Measurements from ENCODE around the gene POLR2M.

The POLR2M gene

GRCh38 chr15:57706405-57707209, at the start of gene POLR2M:
Gene POLR2M (plus strand): TSS chr15:57706714. CDS start chr15:57706843, 129 bp downstream.
- DNase-seq (ENCODE audit: low read depth in 2 of 3, low spot score in 2 of 3) = peak; percentile 51 to 84 (median 75)

GRCh38 chr15:57657619-57658018, 48.9 kb upstream of the POLR2M start:
- no peak for DNase-seq (ENCODE audit: low read depth in 2 of 3, low spot score in 2 of 3)

- DNase-seq (ENCODE audit: low read depth in 2 of 3, low spot score in 2 of 3) = no peak
These were observed 44.3 kb upstream of the POLR2M start for GRCh38 chr15:57662091-57662744.

GRCh38 chr15:57662802-57663201, 43.7 kb upstream of the POLR2M start:
- no peak for DNase-seq (ENCODE audit: low read depth in 2 of 3, low spot score in 2 of 3)

GRCh38 chr15:57663262-57663661, 43.3 kb upstream of the POLR2M start:
- no peak for DNase-seq (ENCODE audit: low read depth in 2 of 3, low spot score in 2 of 3)

GRCh38 chr15:57665194-57665593, 41.3 kb upstream of the POLR2M start:
- DNase-seq (ENCODE audit: low read depth in 2 of 3, low spot score in 2 of 3) = no peak

DNA sequence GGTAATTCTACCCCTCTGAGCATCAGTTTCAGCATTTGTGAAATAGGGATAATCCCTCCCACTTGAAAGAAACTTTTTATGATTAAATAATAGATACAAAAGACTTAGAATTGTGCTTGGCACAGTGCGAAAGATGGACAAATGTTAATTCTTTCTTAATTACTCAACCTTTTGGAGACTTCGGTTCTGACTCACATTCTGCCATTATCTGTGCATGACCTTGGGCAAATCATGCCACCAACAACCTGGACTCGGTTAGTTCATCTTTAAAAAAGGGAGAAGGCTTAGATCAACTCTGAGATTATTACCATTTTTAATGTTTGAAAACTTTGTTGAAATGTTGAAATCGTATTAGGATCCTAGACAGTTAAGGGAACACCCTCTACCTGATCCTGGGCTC, 40.6 kb upstream of the POLR2M start:
- no peak for DNase-seq (ENCODE audit: low read depth in 2 of 3, low spot score in 2 of 3)

DNA sequence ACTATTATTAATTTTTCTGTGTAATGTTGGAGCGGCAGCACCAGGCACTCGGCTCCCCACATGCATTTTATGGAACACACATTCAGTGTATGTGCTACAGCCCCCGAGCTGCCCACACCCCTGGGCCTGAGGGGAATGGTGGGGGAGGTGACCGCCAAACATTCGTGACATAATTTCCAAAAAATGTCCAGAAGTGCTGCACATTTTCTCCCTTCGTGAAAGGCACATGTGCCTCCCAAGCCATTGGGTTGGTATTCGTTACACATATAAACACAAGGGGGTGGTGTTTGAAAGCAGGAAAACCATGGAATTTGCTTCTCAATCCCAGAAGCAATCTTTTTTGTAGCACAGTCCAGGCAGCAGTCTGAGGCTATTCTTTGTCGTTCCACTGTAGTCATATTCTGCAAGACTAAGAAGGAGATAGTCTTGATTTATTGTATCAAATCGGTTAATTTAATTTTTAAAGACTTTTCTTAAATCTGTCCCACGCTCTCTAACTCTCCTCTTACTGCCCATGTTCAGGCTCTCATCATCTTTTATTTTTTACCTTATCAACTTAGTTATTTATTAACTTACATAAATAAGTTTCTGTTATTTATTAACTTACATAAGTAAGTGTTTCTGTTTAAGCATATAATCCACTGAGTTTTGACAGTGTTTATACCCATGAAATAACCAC, 39.2 kb upstream of the POLR2M start:
- no peak for DNase-seq (ENCODE audit: low read depth in 2 of 3, low spot score in 2 of 3)

- no peak for DNase-seq (ENCODE audit: low read depth in 2 of 3, low spot score in 2 of 3)
These were observed 38.5 kb upstream of the POLR2M start for GRCh38 chr15:57668016-57668415.

DNA sequence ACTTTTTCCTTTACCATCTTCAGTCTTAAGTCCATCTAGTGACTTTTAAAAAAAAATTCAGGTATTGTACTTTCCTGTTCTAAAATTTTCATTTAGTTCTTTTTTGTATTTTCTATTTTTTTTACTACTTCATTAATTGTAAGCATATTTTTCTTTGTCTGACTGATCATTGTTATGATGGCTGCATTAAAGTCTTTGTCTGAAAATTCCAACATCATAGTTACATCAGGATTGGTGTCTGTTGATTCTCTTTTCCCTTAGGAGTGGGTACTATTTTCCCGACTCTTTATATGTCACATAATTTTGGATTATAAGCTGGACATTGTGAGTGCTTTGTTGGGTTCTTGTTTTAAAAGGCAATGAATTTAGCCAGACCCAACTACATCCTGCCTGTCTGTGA, 34.9 kb upstream of the POLR2M start:
- no peak for DNase-seq (ENCODE audit: low read depth in 2 of 3, low spot score in 2 of 3)

GRCh38 chr15:57675481-57676181, 30.9 kb upstream of the POLR2M start:
- DNase-seq (ENCODE audit: low read depth in 2 of 3, low spot score in 2 of 3) = no peak

DNA sequence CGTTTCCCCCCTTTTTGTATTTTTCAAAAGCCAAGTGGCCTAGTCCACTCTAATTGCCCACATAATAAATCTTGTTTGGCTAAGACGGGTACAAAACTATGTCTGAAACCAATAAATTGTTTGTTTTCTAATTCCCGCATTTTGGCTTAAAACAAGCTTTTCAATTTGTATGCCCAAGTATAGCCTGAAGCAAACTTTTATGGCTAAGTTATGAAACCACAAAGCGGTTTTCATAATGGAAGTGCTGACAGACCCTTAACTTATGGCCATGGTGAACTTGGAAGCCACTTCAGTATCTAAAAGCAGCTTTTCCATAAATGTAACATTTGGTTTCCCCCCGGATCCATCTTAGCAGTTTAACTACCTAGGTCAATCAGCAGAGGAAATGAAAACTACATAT, 29.9 kb upstream of the POLR2M start:
- DNase-seq (ENCODE audit: low read depth in 2 of 3, low spot score in 2 of 3) = no peak

GRCh38 chr15:57677204-57677603, 29.3 kb upstream of the POLR2M start:
- no peak for DNase-seq (ENCODE audit: low read depth in 2 of 3, low spot score in 2 of 3)

GRCh38 chr15:57680021-57680420, 26.5 kb upstream of the POLR2M start:
- no peak for DNase-seq (ENCODE audit: low read depth in 2 of 3, low spot score in 2 of 3)

- DNase-seq (ENCODE audit: low read depth in 2 of 3, low spot score in 2 of 3) = no peak
These were observed 25.5 kb upstream of the POLR2M start for GRCh38 chr15:57681011-57681410.

GRCh38 chr15:57683481-57683880, 23.0 kb upstream of the POLR2M start:
- no peak for DNase-seq (ENCODE audit: low read depth in 2 of 3, low spot score in 2 of 3)

DNA sequence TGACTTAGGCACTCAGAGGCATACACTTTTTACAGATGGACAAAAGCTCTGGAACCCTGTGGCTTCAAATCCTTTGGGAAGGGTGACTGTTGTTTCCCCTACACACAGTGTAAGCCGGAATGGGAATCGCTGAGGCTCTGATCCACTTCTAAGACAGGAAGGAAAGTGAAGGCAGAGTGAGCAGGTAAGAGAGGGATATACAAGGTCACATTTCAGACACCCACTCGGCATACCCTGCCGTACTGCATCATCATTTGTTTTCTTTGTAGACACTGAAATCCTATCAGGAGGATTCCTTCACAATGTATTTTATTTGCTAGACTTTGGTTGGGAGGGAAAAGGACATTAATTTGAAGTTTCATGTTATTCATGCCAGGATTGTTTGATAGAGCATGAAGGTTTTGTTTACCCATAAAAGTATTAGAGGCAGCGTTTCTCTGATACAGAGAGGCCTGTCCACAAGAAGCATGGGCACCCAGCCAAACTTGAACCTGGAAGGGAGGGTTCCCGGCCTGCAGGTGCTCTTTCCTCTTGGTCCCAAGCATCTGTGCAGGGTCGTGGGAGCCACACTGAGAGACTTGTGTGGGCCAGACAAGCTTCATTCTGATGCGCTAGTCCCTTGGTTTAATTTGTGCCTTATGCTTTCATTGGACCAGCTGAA, 21.9 kb upstream of the POLR2M start:
- DNase-seq (ENCODE audit: low read depth in 2 of 3, low spot score in 2 of 3) = no peak

DNA sequence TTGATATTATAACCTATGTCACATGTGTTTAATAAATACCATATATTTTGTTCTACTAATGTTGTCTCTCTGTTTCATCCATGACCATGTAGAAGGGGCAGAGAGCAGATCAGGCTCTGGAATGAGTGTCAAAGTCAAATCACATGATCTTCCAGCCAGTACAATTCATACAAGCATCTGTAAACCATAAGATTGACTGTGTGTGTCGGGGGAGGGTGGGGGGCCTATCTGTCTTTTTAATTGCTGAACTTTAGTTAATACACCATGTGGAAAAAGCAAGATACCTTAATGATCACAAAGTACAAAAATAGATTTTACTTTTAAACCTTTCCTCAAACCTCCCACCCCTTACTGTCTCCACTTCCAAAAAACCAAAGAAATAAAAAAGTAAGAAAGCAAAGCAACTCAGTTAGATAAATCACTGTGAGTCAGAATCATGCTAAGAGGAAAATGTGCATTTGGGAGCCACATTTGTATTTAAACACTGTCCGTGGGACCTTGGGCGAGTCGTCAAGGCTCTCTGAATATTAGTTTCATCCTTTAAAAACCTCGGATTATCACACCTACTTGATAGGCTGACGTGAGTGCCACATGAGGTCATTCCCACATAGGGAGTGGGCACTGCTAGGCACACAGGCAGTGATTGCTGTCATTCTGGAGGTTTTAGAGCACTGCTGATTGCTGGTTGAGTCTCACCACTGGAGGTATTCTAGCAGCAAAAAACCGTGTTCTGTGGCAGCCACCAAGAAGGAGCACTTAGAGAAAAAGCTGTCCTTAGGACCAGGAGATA, 21.0 kb upstream of the POLR2M start:
- no peak for DNase-seq (ENCODE audit: low read depth in 2 of 3, low spot score in 2 of 3)

DNA sequence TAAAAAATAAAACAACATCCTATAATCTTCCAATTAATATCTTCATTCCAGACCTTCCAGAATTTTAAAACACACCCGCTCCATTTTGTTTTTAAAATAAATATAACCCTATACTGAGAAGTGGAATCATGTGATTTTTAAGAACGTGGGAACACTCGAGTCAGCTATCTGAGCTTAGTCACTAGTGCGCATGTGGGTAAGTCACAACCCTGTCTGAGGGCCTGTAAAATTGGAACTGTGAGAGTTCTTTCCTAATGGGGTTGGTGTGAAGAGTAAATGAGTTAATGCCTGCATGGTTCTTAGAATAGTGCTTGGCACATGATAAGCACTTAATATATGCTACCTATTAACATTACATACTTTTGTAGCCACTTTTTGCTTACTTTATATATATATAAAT, 19.9 kb upstream of the POLR2M start:
- no peak for DNase-seq (ENCODE audit: low read depth in 2 of 3, low spot score in 2 of 3)

DNA sequence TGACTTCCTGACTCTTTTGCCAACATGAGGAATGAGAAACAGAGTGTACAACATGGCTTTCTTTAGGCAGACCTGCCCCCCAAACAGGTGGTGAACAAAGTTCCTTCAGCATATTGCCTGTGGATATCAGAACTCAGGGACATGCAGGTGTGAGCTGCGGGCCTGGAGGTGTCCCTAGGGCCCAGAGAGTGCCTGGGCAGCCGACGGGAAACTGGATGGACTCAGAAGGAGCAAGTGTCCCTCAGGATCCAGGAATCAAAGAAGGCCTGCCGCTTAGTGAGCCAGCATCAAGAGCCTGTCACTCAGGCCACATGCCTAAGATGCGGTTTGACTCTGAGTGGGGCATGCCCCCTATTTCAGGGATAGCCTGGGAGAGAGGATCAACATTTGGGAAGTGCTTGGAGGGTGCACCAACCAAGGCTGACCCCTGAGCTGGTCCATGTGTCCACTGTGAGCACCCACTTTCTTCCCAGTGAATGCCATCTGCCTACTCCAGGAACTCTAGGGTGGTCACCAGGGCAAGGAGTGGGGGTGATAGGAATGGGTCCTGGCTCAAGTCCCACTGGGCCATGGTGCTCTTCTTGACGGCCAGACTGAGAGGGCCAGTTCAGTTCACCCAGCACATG, 16.1 kb upstream of the POLR2M start:
- no peak for DNase-seq (ENCODE audit: low read depth in 2 of 3, low spot score in 2 of 3)

All from activated CD8-positive, alpha-beta memory T cell treated with anti-CD3 and anti-CD28 coated beads for 48 hours (primary cell).